NCI-H128 (cell line): Measurements from ENCODE around the gene IRF7.
A peak's percentile ranks its signal among the peaks of the same experiment; 100 is the strongest.
"Not testable (repeated sequence)": the region's sequence is repeated elsewhere in the genome, so short reads cannot be mapped to it uniquely, and the experiment has no call there.

Experiments
- DNase-seq: peaks from one replicate; lab custom pipeline; 2025; ENCODE audit not compliant: unreplicated experiment; lab: John Stamatoyannopoulos, UW

IRF7 gene

GRCh38 chr11:615504-616319 is at the start of gene IRF7:
Gene IRF7, minus strand, starts transcription at chr11:615950. Its CDS starts 586 bp downstream, at chr11:615364.
- DNase-seq = peak; percentile 80

- DNase-seq = no peak
Measured at GRCh38 chr11:665062-665703, 49.4 kb upstream of the IRF7 start.

- no peak for DNase-seq
Measured at GRCh38 chr11:662689-663274, 47.0 kb upstream of the IRF7 start.

- DNase-seq = no peak
Measured at GRCh38 chr11:660681-661444, 45.1 kb upstream of the IRF7 start.

- no peak for DNase-seq
Measured at GRCh38 chr11:660281-660680, 44.5 kb upstream of the IRF7 start.

GRCh38 chr11:659532-660085 is 43.9 kb upstream of the IRF7 start:
- DNase-seq = no peak

GRCh38 chr11:657691-658126 is 42.0 kb upstream of the IRF7 start:
- DNase-seq = no peak

- DNase-seq = no peak
Measured at GRCh38 chr11:656866-657265, 41.1 kb upstream of the IRF7 start.

GRCh38 chr11:656426-656825 is 40.7 kb upstream of the IRF7 start:
- DNase-seq = no peak

- no peak for DNase-seq
Measured at GRCh38 chr11:655036-655726, 39.4 kb upstream of the IRF7 start.

GRCh38 chr11:654444-654843 is 38.7 kb upstream of the IRF7 start:
- DNase-seq = not testable (repeated sequence)

- DNase-seq = no peak
Measured at GRCh38 chr11:653837-654236, 38.1 kb upstream of the IRF7 start.

- DNase-seq = not testable (repeated sequence)
Measured at GRCh38 chr11:653136-653535, 37.4 kb upstream of the IRF7 start.

GRCh38 chr11:650482-650881 is 34.7 kb upstream of the IRF7 start:
- DNase-seq = no peak

GRCh38 chr11:647672-648158 is 32.0 kb upstream of the IRF7 start:
- not testable (repeated sequence) for DNase-seq

- DNase-seq = no peak
Measured at GRCh38 chr11:646214-646613, 30.5 kb upstream of the IRF7 start.

- DNase-seq = no peak
Measured at GRCh38 chr11:645536-645935, 29.8 kb upstream of the IRF7 start.

GRCh38 chr11:643849-644738 is 28.3 kb upstream of the IRF7 start:
- DNase-seq = no peak

- no peak for DNase-seq
Measured at GRCh38 chr11:643366-643765, 27.6 kb upstream of the IRF7 start.
